Transverse colon (tissue), 4 donors: Measurements from ENCODE around the gene GAS7.

ENCODE experiments used
- EP300 ChIP-seq: sonication (generic); formaldehyde crosslinking; IDR thresholded peaks from one replicate; pipeline ENCODE4 v1.6.1; 2017; ENCODE audit warnings: antibody characterized with exemption, low read depth
- POLR2A ChIP-seq: fragments of 450-650 bp; IDR thresholded peaks from one replicate; pipeline ENCODE4 v1.6.1; 2016; ENCODE audit warnings: antibody characterized with exemption, mild to moderate bottlenecking, moderate library complexity
- POLR2AphosphoS5 ChIP-seq, 3 donors: sonication (generic); formaldehyde crosslinking; IDR thresholded peaks; one replicate each; pipeline ENCODE4 v1.6.1; 2016; ENCODE audit warnings: antibody characterized with exemption in 3 of 3
- TF ChIP-seq, protein P1 (sequence below), 5 experiments: fragments of 200-600 bp in 3 of 5; fragments of 450-650 bp in 2 of 5; sonication (generic) in 3 of 5; IDR thresholded peaks; 1 replicate in 2 of 5; 2 replicates in 3 of 5; pipeline ENCODE4 v1.5.1; 2016 to 2017; ENCODE audit warnings: antibody characterized with exemption in 5 of 5, inconsistent platforms in 3 of 5, mild to moderate bottlenecking in 2 of 5, moderate library complexity in 1 of 5

DNA sequence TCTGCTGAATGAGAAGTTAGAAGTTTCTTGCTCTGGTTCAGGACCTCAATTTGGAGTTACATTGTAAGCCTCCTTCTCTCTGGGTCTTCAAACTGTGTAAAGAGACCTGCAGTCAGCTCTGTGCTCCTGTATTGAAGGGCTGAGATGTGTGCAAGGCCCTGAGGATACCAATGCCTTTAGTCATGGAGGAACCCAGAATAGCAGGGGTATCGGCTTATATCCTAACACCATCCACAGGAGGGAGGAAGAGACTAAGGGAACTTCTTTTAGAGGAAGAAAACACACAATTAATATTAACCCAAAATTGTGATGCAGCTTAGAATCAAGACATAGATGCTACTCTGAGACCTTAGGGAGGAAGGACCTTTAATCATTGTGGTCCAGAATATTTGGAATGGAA is 336.2 kb downstream of the GAS7 start:
- TF ChIP-seq, protein P1, sequence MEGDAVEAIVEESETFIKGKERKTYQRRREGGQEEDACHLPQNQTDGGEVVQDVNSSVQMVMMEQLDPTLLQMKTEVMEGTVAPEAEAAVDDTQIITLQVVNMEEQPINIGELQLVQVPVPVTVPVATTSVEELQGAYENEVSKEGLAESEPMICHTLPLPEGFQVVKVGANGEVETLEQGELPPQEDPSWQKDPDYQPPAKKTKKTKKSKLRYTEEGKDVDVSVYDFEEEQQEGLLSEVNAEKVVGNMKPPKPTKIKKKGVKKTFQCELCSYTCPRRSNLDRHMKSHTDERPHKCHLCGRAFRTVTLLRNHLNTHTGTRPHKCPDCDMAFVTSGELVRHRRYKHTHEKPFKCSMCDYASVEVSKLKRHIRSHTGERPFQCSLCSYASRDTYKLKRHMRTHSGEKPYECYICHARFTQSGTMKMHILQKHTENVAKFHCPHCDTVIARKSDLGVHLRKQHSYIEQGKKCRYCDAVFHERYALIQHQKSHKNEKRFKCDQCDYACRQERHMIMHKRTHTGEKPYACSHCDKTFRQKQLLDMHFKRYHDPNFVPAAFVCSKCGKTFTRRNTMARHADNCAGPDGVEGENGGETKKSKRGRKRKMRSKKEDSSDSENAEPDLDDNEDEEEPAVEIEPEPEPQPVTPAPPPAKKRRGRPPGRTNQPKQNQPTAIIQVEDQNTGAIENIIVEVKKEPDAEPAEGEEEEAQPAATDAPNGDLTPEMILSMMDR (IDR thresholded peaks at IDR 0.05), result no peak
- TF ChIP-seq POLR2A (no peak), EP300 (no peak), POLR2AphosphoS5 (IDR thresholded peaks at IDR 0.05) (no peak)
